Testis (tissue), 3 donors: ENCODE measurements around the gene MAB21L3. TPM values are rescaled to one million over a fixed set of nuclear protein-coding genes. Genes with fewer than 3 reads are reported as not detected.

Experiments
- DNase-seq: peaks from one replicate; pipeline ENCODE4 v3.0.0-alpha.2; 2019
- H3K27ac ChIP-seq, 2 donors: fragments of 200-600 bp; sonication (generic); one replicate each; pipeline ENCODE4 v1.5.1; 2019
- H3K27me3 ChIP-seq: fragments of 200-600 bp; sonication (generic); one replicate; pipeline ENCODE4 v1.5.1; 2019
- H3K36me3 ChIP-seq: fragments of 200-600 bp; sonication (generic); one replicate; pipeline ENCODE4 v1.5.1; 2017; ENCODE audit warnings: low read depth; ENCODE audit errors: missing control alignments
- H3K4me1 ChIP-seq: fragments of 200-600 bp; sonication (generic); one replicate; pipeline ENCODE4 v1.5.1; 2019
- H3K4me3 ChIP-seq, 2 donors: fragments of 200-600 bp; sonication (generic); one replicate each; pipeline ENCODE4 v1.5.1; 2017 to 2019
- H3K9me3 ChIP-seq: fragments of 200-600 bp; sonication (generic); one replicate; pipeline ENCODE4 v1.5.1; 2017
- CTCF ChIP-seq, 3 experiments: fragments of 450-650 bp in 2 of 3; fragments of 200-600 bp in 1 of 3; sonication (generic) in 1 of 3; IDR thresholded peaks; one replicate each; pipeline ENCODE4 v1.5.1; 2016 to 2019; ENCODE audit warnings: antibody characterized with exemption in 3 of 3, mild to moderate bottlenecking in 2 of 3, moderate library complexity in 1 of 3
- POLR2A ChIP-seq: fragments of 450-650 bp; IDR thresholded peaks from one replicate; pipeline ENCODE4 v1.6.1; 2017; ENCODE audit warnings: antibody characterized with exemption, mild to moderate bottlenecking, moderate library complexity
- WGBS, 2 donors: methylation state at CpG; one replicate each; pipeline ENCODE4 v1.1.5; 2018; 5-methylcytosine and 5-hydroxymethylcytosine counted together
- intact Hi-C: fragments of 100-400 bp; cut with DNase I; formaldehyde crosslinking; loops from one replicate; pipeline ENCODE4 v1.15.1; 2023; ENCODE audit warnings: low total_unique reads
- polyA plus RNA-seq: library from polyadenylated mRNA; stranded (reverse); fragments of 350-450 nt; fragmentation: Illumina TruSeq; extraction: RNeasy Lipid Tissue Mini Kit (QIAGEN cat#74804); gene quantifications from one replicate; pipeline ENCODE4 v1.2.3, GENCODE V29; 2014; ENCODE audit warnings: low read depth, low replicate concordance; ENCODE audit not compliant: insufficient read depth
- total RNA-seq, 2 donors: library from RNA; depleted of rRNA; stranded (reverse); fragments of >200 nt; gene quantifications; one replicate each; pipeline ENCODE4 v1.2.3, GENCODE V29; 2016

MAB21L3 gene
- total and polyA plus RNA-seq, 3 donors from 2014 or later, result 0.37 to 3.8 (median 1.8) TPM

GRCh38 chr1:116087628-116088027 is 23.6 kb upstream of the MAB21L3 start:
- DNase-seq, result no peak
- no peak for TF ChIP-seq CTCF (IDR thresholded peaks at IDR 0.05)
- TF ChIP-seq POLR2A, result no peak
- no peaks in the 10 kb centered on the region for H3K4me1 ChIP-seq
- H3K36me3 ChIP-seq, result no peaks in the 10 kb centered on the region
- no peak overlapping the region for H3K4me3 ChIP-seq
- no peaks in the 10 kb centered on the region for H3K27me3 ChIP-seq
- H3K27ac ChIP-seq, result no peak overlapping the region
- no peaks in the 10 kb centered on the region for H3K9me3 ChIP-seq
- intact Hi-C loops, result no loop called here

- Histone ChIP-seq H3K4me1 (no peaks in the 10 kb centered on the region), H3K27ac (no peak overlapping the region), H3K27me3 (no peaks in the 10 kb centered on the region), H3K4me3 (no peak overlapping the region), H3K9me3 (no peaks in the 10 kb centered on the region), H3K36me3 (no peaks in the 10 kb centered on the region)
- 93 to 94% methylated on average over 1 of the region's 1 CpG for WGBS, 2 donors
- intact Hi-C loops, result no loop called here
- DNase-seq, result no peak
- TF ChIP-seq POLR2A (no peak), CTCF (IDR thresholded peaks at IDR 0.05) (no peak)
Measured at GRCh38 chr1:116089870-116090269, 21.3 kb upstream of the MAB21L3 start.

GRCh38 chr1:116091083-116091482 is 20.1 kb upstream of the MAB21L3 start:
- H3K27me3 ChIP-seq, result no peaks in the 10 kb centered on the region
- H3K36me3 ChIP-seq, result no peaks in the 10 kb centered on the region
- whole genome bisulfite sequencing, 2 donors, result 74 to 95% methylated on average over 1 of the region's 1 CpG
- TF ChIP-seq POLR2A (no peak), CTCF (IDR thresholded peaks at IDR 0.05) (no peak)
- DNase-seq, result no peak
- H3K4me3 ChIP-seq, result no peak overlapping the region
- no peak overlapping the region for H3K27ac ChIP-seq
- intact Hi-C loops, result no loop called here
- H3K4me1 ChIP-seq, result no peaks in the 10 kb centered on the region
- H3K9me3 ChIP-seq, result no peaks in the 10 kb centered on the region

DNA sequence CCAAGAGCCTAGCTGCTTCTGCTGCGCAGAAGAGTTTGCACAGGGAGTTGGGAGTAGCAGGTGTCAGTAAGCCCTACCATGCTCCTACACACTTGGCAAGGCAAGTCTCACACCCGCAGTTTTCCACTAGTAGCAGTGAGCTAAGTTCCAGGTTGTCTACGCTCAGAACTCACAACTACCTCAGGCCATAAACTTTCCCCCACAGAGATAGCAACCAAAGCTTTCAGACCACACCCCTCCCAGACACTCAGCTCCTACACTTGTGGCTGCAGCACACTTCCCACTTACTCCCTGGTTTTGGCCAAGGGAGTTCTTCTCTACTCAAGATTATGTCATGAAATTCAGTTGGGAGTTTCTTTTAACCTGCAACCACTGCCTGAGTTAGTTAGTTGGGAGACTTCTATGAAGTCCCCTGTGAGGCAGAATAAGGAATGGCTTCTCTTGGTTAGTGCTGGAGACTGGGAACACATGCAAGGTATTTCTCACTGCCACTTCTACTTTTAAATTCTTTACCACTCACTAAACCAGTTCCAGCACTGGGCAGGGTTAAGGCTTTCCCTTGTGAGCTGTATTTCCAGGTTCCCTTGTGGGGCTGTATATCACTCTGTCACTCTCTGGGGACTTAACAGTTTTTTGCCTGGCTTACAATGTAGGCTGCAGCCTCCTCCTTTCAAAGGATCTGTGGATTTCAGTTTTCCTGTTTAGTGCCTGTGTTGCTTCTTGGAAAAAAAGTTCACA is 18.3 kb upstream of the MAB21L3 start:
- WGBS, 2 donors, result 62% methylated on average over 3 of the region's 3 CpGs
- no peak overlapping the region for H3K27ac ChIP-seq
- no peaks in the 10 kb centered on the region for H3K9me3 ChIP-seq
- H3K4me1 ChIP-seq, result no peaks in the 10 kb centered on the region
- H3K27me3 ChIP-seq, result no peaks in the 10 kb centered on the region
- no peak for DNase-seq
- intact Hi-C loops, result no loop called here
- no peaks in the 10 kb centered on the region for H3K36me3 ChIP-seq
- no peak overlapping the region for H3K4me3 ChIP-seq
- TF ChIP-seq POLR2A (no peak), CTCF (IDR thresholded peaks at IDR 0.05) (no peak)

- no peak overlapping the region for H3K27ac ChIP-seq
- H3K4me3 ChIP-seq, result no peak overlapping the region
- no peaks in the 10 kb centered on the region for H3K9me3 ChIP-seq
- DNase-seq, result no peak
- no peak for TF ChIP-seq POLR2A
- no peak for TF ChIP-seq CTCF (IDR thresholded peaks at IDR 0.05)
- no peaks in the 10 kb centered on the region for H3K27me3 ChIP-seq
- no peaks in the 10 kb centered on the region for H3K36me3 ChIP-seq
- intact Hi-C loops, result no loop called here
- no peaks in the 10 kb centered on the region for H3K4me1 ChIP-seq
Measured at GRCh38 chr1:116095027-116095426, 16.2 kb upstream of the MAB21L3 start.
